ENCODE measurements around the gene RPS25.
"Not testable (repeated sequence)": the region's sequence is repeated elsewhere in the genome, so short reads cannot be mapped to it uniquely, and the experiment has no call there.

The RPS25 gene

DNA sequence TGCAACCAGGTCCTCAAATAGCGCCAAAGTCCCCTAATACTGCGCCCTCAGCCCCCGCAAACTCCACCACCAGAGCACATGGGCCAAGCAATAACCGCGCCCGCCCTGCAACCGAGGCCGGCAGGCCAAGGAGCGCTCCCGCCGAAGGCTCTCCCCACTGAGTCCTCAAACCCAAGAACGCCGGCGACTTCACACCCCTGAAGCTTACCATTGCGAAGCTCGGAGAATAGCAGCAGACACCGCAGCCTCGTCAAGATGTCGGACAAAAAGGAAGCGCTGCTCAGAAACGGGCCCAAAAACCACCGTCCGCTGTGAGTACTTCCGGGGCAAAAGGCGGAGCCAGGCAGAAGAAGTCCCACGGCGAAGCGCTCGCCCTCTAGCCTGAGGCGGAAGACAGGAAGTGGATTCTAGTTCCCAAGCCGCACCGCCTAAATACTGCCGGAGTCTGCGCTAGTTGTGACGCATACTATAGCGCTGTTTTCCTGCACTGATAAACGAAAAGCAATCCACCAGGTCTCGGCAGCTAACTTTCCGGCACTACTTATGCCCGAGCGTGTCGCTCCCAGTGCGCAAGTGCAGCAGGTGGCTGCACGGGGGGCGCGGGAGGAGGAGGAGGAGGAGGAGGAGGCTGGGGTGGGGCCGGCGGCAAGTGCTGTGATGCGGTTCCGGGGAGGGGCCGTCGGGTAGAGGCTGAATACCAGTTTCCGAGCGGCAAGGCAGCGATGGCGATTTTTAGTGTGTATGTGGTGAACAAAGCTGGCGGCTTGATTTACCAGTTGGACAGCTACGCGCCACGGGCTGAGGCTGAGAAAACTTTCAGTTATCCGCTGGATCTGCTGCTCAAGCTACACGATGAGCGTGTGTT is at the start of gene RPS25, which contains the start of gene TRAPPC4:
TSS of gene RPS25 (minus strand) at position 270 of the 865 bp plus-strand sequence. CDS start at position 211, 59 bp downstream.
TSS of gene TRAPPC4 (plus strand) at position 693 of the 865 bp plus-strand sequence. CDS start at position 723, 30 bp downstream.
- Histone ChIP-seq H3K4me1 (ENCODE audit: control insufficient read depth, insufficient read depth, low read length) (peaks cover 8% of the 10 kb centered on the region), H3K36me3 (ENCODE audit: control insufficient read depth, insufficient read depth, low read length) (peaks cover 19% of the 10 kb centered on the region), H3K27me3 (ENCODE audit: control insufficient read depth, insufficient read depth, low read length) (no peaks in the 10 kb centered on the region), H3K9ac (ENCODE audit: low read length) (peak within 1 kb of the TSS; percentile 93), H3K4me3 (ENCODE audit: low read length) (peak within 1 kb of the TSS; percentile 68), H3K27ac (ENCODE audit: low read depth, low read length) (peak within 1 kb of the TSS; percentile 84)

DNA sequence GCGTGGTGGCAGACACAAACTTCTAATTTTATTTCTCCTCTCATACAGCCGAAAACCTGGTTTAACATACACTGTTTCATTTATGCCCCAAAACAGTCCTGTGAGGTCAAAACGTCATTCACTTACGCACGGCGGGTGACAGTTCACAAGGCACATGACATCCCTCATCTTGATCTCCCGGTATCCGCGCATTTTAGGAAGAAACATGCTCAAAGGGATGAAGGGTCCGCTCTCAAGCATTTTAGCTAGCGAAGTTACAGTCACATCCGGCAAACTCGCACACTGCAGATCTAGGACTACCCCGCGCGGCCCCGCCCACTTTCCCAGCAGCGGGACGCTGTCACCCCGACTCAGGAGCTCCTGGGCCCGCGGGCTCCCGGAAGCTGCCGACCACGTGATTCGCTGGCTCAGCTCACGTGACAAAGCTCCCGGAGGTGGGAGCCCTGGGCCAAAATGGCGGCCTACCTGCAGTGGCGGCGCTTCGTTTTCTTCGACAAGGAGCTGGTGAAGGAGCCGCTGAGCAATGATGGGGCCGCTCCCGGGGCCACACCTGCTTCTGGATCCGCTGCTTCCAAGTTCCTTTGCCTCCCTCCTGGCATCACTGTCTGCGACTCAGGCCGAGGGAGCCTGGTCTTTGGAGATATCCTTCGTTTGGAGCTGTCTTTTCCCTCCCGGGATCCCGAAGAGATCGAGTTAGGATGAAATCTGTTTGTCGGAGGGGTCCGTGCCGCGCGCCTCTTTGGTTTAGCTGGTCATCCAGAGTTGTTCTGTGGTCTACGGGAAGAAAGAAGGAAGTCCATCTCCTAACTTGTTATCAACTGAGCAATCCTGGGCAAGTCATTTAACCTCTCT is 49.5 kb upstream of the RPS25 start, which contains the start of gene VPS11:
TSS of gene VPS11 (plus strand) at position 448 of the 852 bp plus-strand sequence. CDS start at position 454, 6 bp downstream.
- Histone ChIP-seq H3K9ac (ENCODE audit: low read length) (peak within 1 kb of the TSS; percentile 97), H3K27me3 (ENCODE audit: control insufficient read depth, insufficient read depth, low read length) (no peaks in the 10 kb centered on the region), H3K27ac (ENCODE audit: low read depth, low read length) (peak within 1 kb of the TSS; percentile 87), H3K36me3 (ENCODE audit: control insufficient read depth, insufficient read depth, low read length) (peaks cover 12% of the 10 kb centered on the region), H3K4me1 (ENCODE audit: control insufficient read depth, insufficient read depth, low read length) (no peaks in the 10 kb centered on the region), H3K4me3 (ENCODE audit: low read length) (peak within 1 kb of the TSS; percentile 98)

DNA sequence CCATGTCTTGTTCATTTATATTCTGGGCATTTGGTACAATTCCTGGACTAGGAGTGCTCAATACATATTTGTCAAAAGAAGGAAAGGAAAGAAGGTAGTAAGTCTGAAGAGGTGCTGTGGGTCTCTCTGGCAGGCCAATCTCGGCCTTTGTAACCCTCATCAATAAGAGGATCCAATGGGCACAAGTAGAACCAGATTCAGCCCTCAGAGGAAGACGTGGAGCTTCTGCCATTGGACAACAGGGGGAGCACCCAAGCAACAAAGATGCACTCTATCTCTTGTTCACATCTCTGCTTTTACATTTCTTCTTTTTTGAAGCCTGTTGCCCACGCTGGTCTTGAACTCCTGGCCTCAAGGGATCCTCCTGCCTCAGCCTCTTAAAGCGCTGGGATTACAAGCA is 47.2 kb upstream of the RPS25 start:
- Histone ChIP-seq H3K27me3 (ENCODE audit: control insufficient read depth, insufficient read depth, low read length) (no peaks in the 10 kb centered on the region), H3K27ac (ENCODE audit: low read depth, low read length) (no peak overlapping the region), H3K4me3 (ENCODE audit: low read length) (no peak overlapping the region), H3K36me3 (ENCODE audit: control insufficient read depth, insufficient read depth, low read length) (peaks cover 2% of the 10 kb centered on the region), H3K9ac (ENCODE audit: low read length) (no peak overlapping the region), H3K4me1 (ENCODE audit: control insufficient read depth, insufficient read depth, low read length) (no peaks in the 10 kb centered on the region)

DNA sequence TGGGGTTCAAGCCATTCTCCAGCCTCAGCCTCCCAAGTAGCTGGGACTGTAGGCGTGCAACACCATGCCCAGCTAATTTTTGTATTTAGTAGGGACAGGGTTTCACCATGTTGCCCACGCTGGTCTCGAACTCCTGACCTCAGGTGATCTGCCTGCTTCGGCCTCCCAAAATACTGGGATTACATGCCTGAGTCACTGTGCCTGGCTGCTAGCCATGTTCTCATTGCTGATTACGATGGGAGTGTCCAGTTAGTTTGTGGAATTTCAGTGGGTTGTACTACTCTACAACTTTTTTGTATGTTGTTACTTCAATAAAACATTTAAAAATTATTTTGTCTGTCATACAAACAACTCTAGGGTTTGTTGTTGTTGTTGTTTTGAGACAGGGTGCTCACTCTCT is 44.6 kb upstream of the RPS25 start:
- Histone ChIP-seq H3K27ac (ENCODE audit: low read depth, low read length) (no peak overlapping the region), H3K36me3 (ENCODE audit: control insufficient read depth, insufficient read depth, low read length) (no peaks in the 10 kb centered on the region), H3K4me3 (ENCODE audit: low read length) (no peak overlapping the region), H3K4me1 (ENCODE audit: control insufficient read depth, insufficient read depth, low read length) (no peaks in the 10 kb centered on the region), H3K9ac (ENCODE audit: low read length) (no peak overlapping the region), H3K27me3 (ENCODE audit: control insufficient read depth, insufficient read depth, low read length) (no peaks in the 10 kb centered on the region)

- H3K9ac ChIP-seq (ENCODE audit: low read length), result no peak overlapping the region
- no peak overlapping the region for H3K27ac ChIP-seq (ENCODE audit: low read depth, low read length)
- no peaks in the 10 kb centered on the region for H3K4me1 ChIP-seq (ENCODE audit: control insufficient read depth, insufficient read depth, low read length)
- H3K27me3 ChIP-seq (ENCODE audit: control insufficient read depth, insufficient read depth, low read length), result no peaks in the 10 kb centered on the region
- no peaks in the 10 kb centered on the region for H3K36me3 ChIP-seq (ENCODE audit: control insufficient read depth, insufficient read depth, low read length)
- no peak overlapping the region for H3K4me3 ChIP-seq (ENCODE audit: low read length)
Measured at GRCh38 chr11:119061256-119061655, 43.1 kb upstream of the RPS25 start.

GRCh38 chr11:119059128-119059527 is 41.0 kb upstream of the RPS25 start:
- not testable (repeated sequence) for H3K9ac ChIP-seq (ENCODE audit: low read length); H3K27ac ChIP-seq (ENCODE audit: low read depth, low read length); H3K27me3 ChIP-seq (ENCODE audit: control insufficient read depth, insufficient read depth, low read length); H3K4me1 ChIP-seq (ENCODE audit: control insufficient read depth, insufficient read depth, low read length); H3K4me3 ChIP-seq (ENCODE audit: low read length)
- peaks cover 12% of the 10 kb centered on the region for H3K36me3 ChIP-seq (ENCODE audit: control insufficient read depth, insufficient read depth, low read length)

DNA sequence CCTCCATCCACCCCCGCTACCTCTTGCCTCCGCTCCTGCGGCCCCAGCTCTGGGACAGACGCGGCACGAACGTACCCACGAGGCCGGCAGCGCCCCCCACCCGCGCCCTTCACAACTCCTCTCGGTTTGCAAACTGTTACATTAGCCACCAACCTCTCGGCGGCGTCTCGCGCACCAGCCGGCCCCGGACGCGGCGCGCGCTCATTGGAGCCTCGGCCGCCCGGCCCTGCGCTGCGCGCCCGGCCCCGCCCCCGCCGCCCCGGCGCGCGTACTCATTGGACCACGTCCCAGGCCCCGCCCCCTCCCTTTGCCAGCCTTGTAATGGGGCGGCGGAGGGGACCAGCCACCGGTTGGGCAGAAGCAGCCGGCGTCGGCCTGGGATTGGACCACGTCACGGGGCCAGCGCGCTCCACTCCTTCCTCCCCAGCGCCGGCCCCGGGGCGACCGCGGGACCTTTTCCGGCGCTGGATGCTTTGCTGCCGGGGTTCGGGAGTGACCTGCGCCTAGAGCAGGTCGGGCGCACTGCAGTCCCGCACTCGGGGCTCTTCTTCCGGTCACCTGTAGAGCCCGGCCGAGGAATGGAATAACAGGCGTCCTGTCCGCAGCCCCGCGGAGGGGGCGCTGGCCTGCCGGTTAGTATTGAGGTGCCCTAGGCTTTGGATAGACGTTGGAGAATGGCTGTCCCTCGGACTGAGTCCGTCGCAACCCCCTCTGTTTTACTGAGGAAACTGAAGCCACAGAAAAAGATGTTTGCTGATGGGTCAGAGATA is 39.0 kb upstream of the RPS25 start, which contains the start of gene HYOU1:
TSS of gene HYOU1 (minus strand) at position 206 of the 770 bp plus-strand sequence. CDS start 1,045 bp downstream, outside the sequence.
- peak within 1 kb of the TSS; percentile 76 for H3K27ac ChIP-seq (ENCODE audit: low read depth, low read length)

GRCh38 chr11:119056421-119056999 is 38.4 kb upstream of the RPS25 start:
- Histone ChIP-seq H3K4me3 (ENCODE audit: low read length) (peak overlapping the region; percentile 80), H3K27ac (ENCODE audit: low read depth, low read length) (peak overlapping the region; percentile 76), H3K27me3 (ENCODE audit: control insufficient read depth, insufficient read depth, low read length) (no peaks in the 10 kb centered on the region), H3K9ac (ENCODE audit: low read length) (peak overlapping the region; percentile 63), H3K4me1 (ENCODE audit: control insufficient read depth, insufficient read depth, low read length) (peaks cover 7% of the 10 kb centered on the region), H3K36me3 (ENCODE audit: control insufficient read depth, insufficient read depth, low read length) (peaks cover 34% of the 10 kb centered on the region)

More for the DNA sequence above, 39.0 kb upstream of the RPS25 start, which contains the start of gene HYOU1:
- H3K4me3 ChIP-seq (ENCODE audit: low read length), result peak within 1 kb of the TSS; percentile 85
- no peaks in the 10 kb centered on the region for H3K27me3 ChIP-seq (ENCODE audit: control insufficient read depth, insufficient read depth, low read length)
- H3K4me1 ChIP-seq (ENCODE audit: control insufficient read depth, insufficient read depth, low read length), result peaks cover 7% of the 10 kb centered on the region
- peaks cover 28% of the 10 kb centered on the region for H3K36me3 ChIP-seq (ENCODE audit: control insufficient read depth, insufficient read depth, low read length)
- peak within 1 kb of the TSS; percentile 63 for H3K9ac ChIP-seq (ENCODE audit: low read length)

DNA sequence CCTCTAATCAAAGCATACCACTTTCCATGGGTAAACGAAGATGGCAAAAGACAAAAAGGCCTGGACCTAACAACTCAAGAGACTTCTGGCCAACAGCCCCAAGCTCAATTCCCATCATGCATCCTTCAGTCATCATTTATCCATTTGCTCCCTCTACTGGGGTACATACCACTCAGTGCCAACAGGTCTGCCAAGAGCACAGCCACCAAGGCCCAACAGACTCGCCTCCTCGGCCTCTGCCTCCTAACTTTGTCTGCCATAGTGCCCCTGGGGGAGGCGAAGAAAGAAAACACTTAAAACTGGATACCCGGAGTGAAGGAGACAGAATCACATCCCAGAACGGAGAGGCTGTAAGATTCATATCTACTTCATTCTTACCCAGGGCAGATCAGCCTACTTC is 37.8 kb upstream of the RPS25 start:
- Histone ChIP-seq H3K9ac (ENCODE audit: low read length) (no peak overlapping the region), H3K27ac (ENCODE audit: low read depth, low read length) (no peak overlapping the region), H3K36me3 (ENCODE audit: control insufficient read depth, insufficient read depth, low read length) (peaks cover 40% of the 10 kb centered on the region), H3K4me3 (ENCODE audit: low read length) (peak overlapping the region; percentile 80), H3K4me1 (ENCODE audit: control insufficient read depth, insufficient read depth, low read length) (peaks cover 7% of the 10 kb centered on the region), H3K27me3 (ENCODE audit: control insufficient read depth, insufficient read depth, low read length) (no peaks in the 10 kb centered on the region)

- H3K27ac ChIP-seq (ENCODE audit: low read depth, low read length), result no peak overlapping the region
- no peaks in the 10 kb centered on the region for H3K27me3 ChIP-seq (ENCODE audit: control insufficient read depth, insufficient read depth, low read length)
- no peak overlapping the region for H3K9ac ChIP-seq (ENCODE audit: low read length)
- H3K4me1 ChIP-seq (ENCODE audit: control insufficient read depth, insufficient read depth, low read length), result peaks cover 7% of the 10 kb centered on the region
- H3K4me3 ChIP-seq (ENCODE audit: low read length), result no peak overlapping the region
- peaks cover 46% of the 10 kb centered on the region for H3K36me3 ChIP-seq (ENCODE audit: control insufficient read depth, insufficient read depth, low read length)
Measured at GRCh38 chr11:119054418-119054817, 36.3 kb upstream of the RPS25 start.

GRCh38 chr11:119052163-119052814 is 34.1 kb upstream of the RPS25 start:
- peaks cover 7% of the 10 kb centered on the region for H3K4me1 ChIP-seq (ENCODE audit: control insufficient read depth, insufficient read depth, low read length)
- H3K27me3 ChIP-seq (ENCODE audit: control insufficient read depth, insufficient read depth, low read length), result no peaks in the 10 kb centered on the region
- no peak overlapping the region for H3K4me3 ChIP-seq (ENCODE audit: low read length)
- no peak overlapping the region for H3K27ac ChIP-seq (ENCODE audit: low read depth, low read length)
- peaks cover 64% of the 10 kb centered on the region for H3K36me3 ChIP-seq (ENCODE audit: control insufficient read depth, insufficient read depth, low read length)
- H3K9ac ChIP-seq (ENCODE audit: low read length), result no peak overlapping the region

All from rectal smooth muscle tissue (tissue), 1 donor.